ENCODE results near the gene NKX1-2. TPM values are rescaled to one million over a fixed set of nuclear protein-coding genes. Genes with fewer than 3 reads are reported as not detected.

The NKX1-2 gene
- total RNA-seq, 1 experiment from 2014 or later = 0.36 TPM

- intact Hi-C loops (cut with micrococcal nuclease) = no loop called here
- no peak overlapping the region for H3K4me2 ChIP-seq (ENCODE audit: low read length)
- CTCF ChIA-PET = no interaction called here
- no peak overlapping the region for H3K9ac ChIP-seq (ENCODE audit: low read length)
- no peaks in the 10 kb centered on the region for H3K36me3 ChIP-seq (ENCODE audit: low read depth, low read length)
- POLR2A ChIA-PET (ENCODE audit: unreplicated experiment) = no interaction called here
- TF ChIP-seq CTCF (conservative IDR thresholded peaks at IDR 0.05; ENCODE audit: low read depth, low read length) = no peak
- TF ChIP-seq EZH2 (IDR thresholded peaks at IDR 0.05; ENCODE audit: low read length, unreplicated experiment) = no peak
- no peak for TF ChIP-seq EZH2phosphoT487 (IDR thresholded peaks at IDR 0.05; ENCODE audit: borderline replicate concordance, low read length)
- DNase-seq (no peak), ATAC-seq (no peak)
- no peaks in the 10 kb centered on the region for H4K20me1 ChIP-seq (ENCODE audit: low read length)
- no peaks in the 10 kb centered on the region for H3K9me2 ChIP-seq (replicated peaks; ENCODE audit: low read length)
- H2AFZ ChIP-seq (ENCODE audit: low read length) = no peak overlapping the region
- no TSS peak for BruUV-seq (replicated peaks)
- H3K79me2 ChIP-seq (ENCODE audit: low read length) = no peaks in the 10 kb centered on the region
- H3F3A ChIP-seq (ENCODE audit: low read length, unreplicated experiment) = no peaks in the 10 kb centered on the region
- H3K4me3 ChIP-seq (ENCODE audit: low read length) = no peak overlapping the region
- H3K27ac ChIP-seq (ENCODE audit: low read length) = no peak overlapping the region
- H3K27me3 ChIP-seq (ENCODE audit: low read length) = no peaks in the 10 kb centered on the region
- no peaks in the 10 kb centered on the region for H3K9me3 ChIP-seq (ENCODE audit: low read length)
- no peaks in the 10 kb centered on the region for H3K4me1 ChIP-seq (ENCODE audit: insufficient read depth, low read length)
Measured at GRCh38 chr10:124480860-124481259, 31.0 kb upstream of the NKX1-2 start.

GRCh38 chr10:124478515-124478914 is 28.7 kb upstream of the NKX1-2 start:
- BruUV-seq (replicated peaks) = no TSS peak

More at GRCh38 chr10:124478515-124478914, 28.7 kb upstream of the NKX1-2 start:
- no peaks in the 10 kb centered on the region for H3K27me3 ChIP-seq (ENCODE audit: low read length)
- TF ChIP-seq EZH2phosphoT487 (IDR thresholded peaks at IDR 0.05; ENCODE audit: borderline replicate concordance, low read length) (no peak), CTCF (conservative IDR thresholded peaks at IDR 0.05; ENCODE audit: low read depth, low read length) (no peak), EZH2 (IDR thresholded peaks at IDR 0.05; ENCODE audit: low read length, unreplicated experiment) (no peak)
- ATAC-seq = no peak
- ChIA-PET CTCF (no interaction called here), POLR2A (ENCODE audit: unreplicated experiment) (no interaction called here)
- no peaks in the 10 kb centered on the region for H4K20me1 ChIP-seq (ENCODE audit: low read length)
- no peaks in the 10 kb centered on the region for H3K9me3 ChIP-seq (ENCODE audit: low read length)
- H3K4me3 ChIP-seq (ENCODE audit: low read length) = no peak overlapping the region
- H3K79me2 ChIP-seq (ENCODE audit: low read length) = no peaks in the 10 kb centered on the region
- H3K36me3 ChIP-seq (ENCODE audit: low read depth, low read length) = no peaks in the 10 kb centered on the region
- no peaks in the 10 kb centered on the region for H3K9me2 ChIP-seq (replicated peaks; ENCODE audit: low read length)
- intact Hi-C loops (cut with micrococcal nuclease) = no loop called here
- no peak overlapping the region for H3K4me2 ChIP-seq (ENCODE audit: low read length)
- no peaks in the 10 kb centered on the region for H3F3A ChIP-seq (ENCODE audit: low read length, unreplicated experiment)
- H3K27ac ChIP-seq (ENCODE audit: low read length) = no peak overlapping the region
- no peak for DNase-seq
- H3K4me1 ChIP-seq (ENCODE audit: insufficient read depth, low read length) = no peaks in the 10 kb centered on the region
- no peak overlapping the region for H3K9ac ChIP-seq (ENCODE audit: low read length)
- H2AFZ ChIP-seq (ENCODE audit: low read length) = no peak overlapping the region
